NCI-H128 (cell line): ENCODE results near the gene RAB42.

Experiments
- DNase-seq: peaks from one replicate; lab custom pipeline; 2025; ENCODE audit not compliant: unreplicated experiment; lab: John Stamatoyannopoulos, UW

RAB42 gene

DNA sequence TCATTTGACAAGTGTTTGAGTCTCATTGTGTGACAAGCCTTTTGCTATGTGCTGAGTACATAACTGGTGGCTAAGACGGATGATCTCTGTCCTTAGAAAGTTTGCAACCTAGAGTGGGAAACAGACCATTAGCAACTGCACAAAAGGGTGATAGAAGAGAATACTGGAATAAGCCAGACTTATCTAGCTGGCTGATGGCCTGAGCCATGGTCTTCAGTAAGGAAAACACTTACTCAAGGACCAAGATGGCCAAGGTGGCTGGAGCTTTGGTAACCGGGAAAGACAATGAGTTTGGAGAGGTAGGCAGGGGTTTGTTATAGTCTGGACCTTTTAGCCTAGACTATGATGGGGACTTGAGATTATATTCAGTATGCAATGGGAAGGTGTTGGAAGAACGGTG is 52.4 kb downstream of the RAB42 start:
- DNase-seq, result no peak
